Chondrocyte (in vitro differentiated cells): ENCODE data around the gene SMS. TPM values are rescaled to one million over a fixed set of nuclear protein-coding genes. Genes with fewer than 3 reads are reported as not detected.
A peak's percentile ranks its signal among the peaks of the same experiment; 100 is the strongest.

ENCODE experiments used
- DNase-seq: peaks from one replicate; pipeline ENCODE4 v3.0.0; 2021; ENCODE audit warnings: mixed read lengths, low spot score
- H3K27ac Mint-ChIP-seq: one replicate; pipeline ENCODE4 v1.8.0; 2021; ENCODE audit warnings: mild to moderate bottlenecking, moderate library complexity, mixed read lengths; ENCODE audit not compliant: unreplicated experiment
- H3K27me3 Mint-ChIP-seq: 2 replicates; pipeline ENCODE4 v1.8.0; 2021; ENCODE audit warnings: low read depth, mixed read lengths
- H3K36me3 Mint-ChIP-seq: 2 replicates; pipeline ENCODE4 v1.8.0; 2021; ENCODE audit warnings: low read depth, mixed read lengths
- H3K4me1 Mint-ChIP-seq: 2 replicates; pipeline ENCODE4 v1.8.0; 2021; ENCODE audit warnings: low read depth, mild to moderate bottlenecking, mixed read lengths
- H3K4me3 Mint-ChIP-seq: one replicate; pipeline ENCODE4 v1.8.0; 2021; ENCODE audit warnings: mild to moderate bottlenecking, moderate library complexity, mixed read lengths; ENCODE audit not compliant: unreplicated experiment
- H3K9me3 Mint-ChIP-seq: 2 replicates; pipeline ENCODE4 v1.8.0; 2021; ENCODE audit warnings: low read depth, mixed read lengths
- CTCF ChIP-seq: fragments of 200-600 bp; sonication (generic); IDR thresholded peaks from 2 replicates; pipeline ENCODE4 v1.5.0; 2021; ENCODE audit warnings: antibody characterized with exemption, mild to moderate bottlenecking, moderate library complexity
- total RNA-seq: library from RNA; stranded (reverse); gene quantifications from 3 replicates; pipeline ENCODE4 v1.2.1, GENCODE V29; 2021

Gene SMS
- total RNA-seq, 1 donor from 2014 or later, result 131 TPM

DNA sequence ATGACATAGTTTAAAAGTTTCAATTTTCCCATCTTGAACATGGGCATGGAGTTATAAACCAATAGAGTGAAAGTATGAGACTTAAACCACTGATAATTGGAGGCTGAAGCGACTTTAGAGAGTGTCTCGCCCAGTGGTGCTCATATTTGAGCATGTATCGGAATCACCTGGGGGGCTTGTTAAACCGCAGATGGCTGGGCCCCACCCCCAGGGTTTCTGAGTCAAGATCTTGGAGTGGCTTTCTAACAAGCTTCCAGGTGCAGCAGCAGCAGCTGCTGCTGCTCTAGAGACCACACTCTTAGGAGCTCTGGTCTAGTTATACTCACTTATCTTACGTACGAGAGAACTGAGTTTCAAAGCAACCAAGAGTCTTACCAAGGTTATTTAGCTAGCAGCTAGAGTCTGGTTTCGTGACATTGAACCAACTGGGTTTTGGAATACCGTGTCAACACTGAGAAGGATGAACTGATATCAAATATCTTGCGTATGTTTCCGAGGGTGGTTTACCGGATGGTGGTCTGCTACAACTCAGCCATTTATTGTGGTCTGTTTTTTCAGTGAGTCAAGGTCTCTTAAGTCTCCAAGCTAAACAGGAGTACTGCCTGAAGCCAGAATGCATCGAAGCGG is 97.5 kb downstream of the SMS start:
- Mint-ChIP-seq H3K4me3 (no peak overlapping the region), H3K36me3 (peaks cover 2% of the 10 kb centered on the region), H3K27ac (peak overlapping the region; percentile 4), H3K4me1 (peaks cover 5% of the 10 kb centered on the region), H3K27me3 (no peaks in the 10 kb centered on the region), H3K9me3 (no peaks in the 10 kb centered on the region)
- DNase-seq, result no peak
- TF ChIP-seq CTCF, result no peak

DNA sequence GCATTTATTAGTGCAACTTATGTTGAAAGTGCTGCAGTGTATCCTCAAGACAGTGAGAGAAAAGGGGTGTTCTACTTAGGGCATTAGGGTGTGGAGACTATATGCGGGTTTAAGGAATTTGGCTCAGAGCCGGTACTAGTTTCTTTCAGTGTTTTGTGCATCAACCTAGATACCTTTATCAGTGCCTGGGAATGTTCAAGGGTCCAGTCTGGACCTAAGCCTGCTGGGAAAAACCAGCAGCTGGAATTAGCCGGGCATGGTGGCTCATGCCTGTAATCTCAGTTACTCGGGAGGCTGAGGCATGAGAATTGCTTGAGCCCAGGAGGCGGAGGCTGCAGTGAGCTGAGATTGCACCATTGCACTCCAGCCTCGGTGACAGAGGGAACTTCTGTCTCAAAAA is 99.0 kb downstream of the SMS start:
- peaks cover 5% of the 10 kb centered on the region for H3K4me1 Mint-ChIP-seq
- DNase-seq, result no peak
- no peak overlapping the region for H3K27ac Mint-ChIP-seq
- H3K9me3 Mint-ChIP-seq, result no peaks in the 10 kb centered on the region
- TF ChIP-seq CTCF, result no peak
- H3K4me3 Mint-ChIP-seq, result no peak overlapping the region
- H3K36me3 Mint-ChIP-seq, result peaks cover 2% of the 10 kb centered on the region
- H3K27me3 Mint-ChIP-seq, result no peaks in the 10 kb centered on the region

- H3K4me1 Mint-ChIP-seq, result peaks cover 5% of the 10 kb centered on the region
- H3K36me3 Mint-ChIP-seq, result peaks cover 2% of the 10 kb centered on the region
- H3K9me3 Mint-ChIP-seq, result no peaks in the 10 kb centered on the region
- DNase-seq, result no peak
- H3K27ac Mint-ChIP-seq, result no peak overlapping the region
- H3K27me3 Mint-ChIP-seq, result no peaks in the 10 kb centered on the region
- H3K4me3 Mint-ChIP-seq, result no peak overlapping the region
- no peak for TF ChIP-seq CTCF
Measured at GRCh38 chrX:22040184-22040583, 99.7 kb downstream of the SMS start.

DNA sequence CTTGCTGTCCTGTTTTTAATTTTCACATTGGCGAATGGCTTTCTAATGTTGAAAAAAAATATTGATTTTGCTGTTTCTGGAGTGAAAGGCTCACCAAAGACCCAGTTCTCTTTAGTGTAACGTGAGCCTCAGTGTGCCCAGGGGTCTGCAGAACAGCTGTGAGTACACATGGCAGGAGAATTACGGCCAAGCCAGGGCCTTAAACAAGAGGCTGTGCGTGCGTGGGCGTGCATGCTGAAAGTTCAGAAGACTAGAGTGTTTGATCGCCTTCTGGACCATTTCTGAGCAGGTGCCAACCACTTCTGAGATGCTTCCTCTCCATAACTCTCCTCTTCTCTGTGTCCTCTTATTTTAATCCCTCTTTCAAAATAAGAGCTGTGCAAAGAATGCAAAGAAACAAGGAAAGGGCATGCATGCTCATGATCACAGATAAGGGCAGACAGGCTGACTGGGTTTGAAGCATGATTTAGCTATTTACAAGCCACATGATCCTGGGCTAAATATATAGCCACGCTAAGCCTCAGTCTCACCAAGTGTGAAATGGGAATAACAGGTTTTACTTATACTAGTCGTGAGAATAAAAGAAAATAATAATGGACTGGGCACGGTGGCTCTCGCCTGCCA is 101.5 kb downstream of the SMS start:
- no peaks in the 10 kb centered on the region for H3K27me3 Mint-ChIP-seq
- TF ChIP-seq CTCF, result no peak

DNA sequence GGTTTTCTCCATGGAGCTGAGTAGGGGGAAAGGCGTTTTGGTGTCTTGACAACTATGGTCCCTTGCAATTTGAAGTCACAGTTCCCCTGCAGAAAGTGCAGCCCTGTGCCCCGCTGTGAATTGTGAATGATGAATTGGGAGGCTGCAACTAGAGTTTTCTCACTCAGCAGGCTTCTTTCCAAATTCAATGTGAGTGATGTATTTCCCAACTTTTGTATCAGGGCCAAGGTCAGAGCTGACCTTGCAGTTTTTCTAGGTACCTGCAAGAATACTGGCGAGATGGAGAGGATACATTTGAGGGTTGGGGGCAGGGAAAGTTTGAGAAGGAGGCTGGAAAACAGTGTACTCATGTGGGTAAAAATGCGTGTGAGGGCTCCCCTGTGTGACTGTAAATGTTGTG is 103.4 kb downstream of the SMS start:
- Mint-ChIP-seq H3K36me3 (peaks cover 2% of the 10 kb centered on the region), H3K27me3 (no peaks in the 10 kb centered on the region), H3K27ac (no peak overlapping the region), H3K4me1 (no peaks in the 10 kb centered on the region), H3K4me3 (no peak overlapping the region), H3K9me3 (no peaks in the 10 kb centered on the region)
- TF ChIP-seq CTCF, result no peak
- no peak for DNase-seq

More for the DNA sequence above, 101.5 kb downstream of the SMS start:
- Mint-ChIP-seq H3K4me1 (peaks cover 5% of the 10 kb centered on the region), H3K36me3 (peaks cover 2% of the 10 kb centered on the region), H3K4me3 (no peak overlapping the region), H3K27ac (no peak overlapping the region), H3K9me3 (no peaks in the 10 kb centered on the region)
- DNase-seq, result no peak

Other genes with a start within 250 kb of the SMS start
- 0.57 to 1.5 TPM in 2 of 3 replicates, not detected in the other for gene SMPX, start 182.6 kb upstream of the SMS start, total RNA-seq
- gene MBTPS2, start 101.1 kb upstream of the SMS start, total RNA-seq, result 21.0 to 30.4 TPM (median 21.9 TPM) in 3 replicates
- 3.6 to 4.9 TPM (median 4.7 TPM) in 3 replicates for gene YY2, start 84.7 kb upstream of the SMS start, total RNA-seq
- gene PHEX, start 91.6 kb downstream of the SMS start, total RNA-seq, result 0.97 to 1.2 TPM (median 1.1 TPM) in 3 replicates